NK-92 (cell line): ENCODE measurements around the gene CFAP77.
"Not testable (repeated sequence)": the region's sequence is repeated elsewhere in the genome, so short reads cannot be mapped to it uniquely, and the experiment has no call there.

Source experiments
- DNase-seq: peaks from one replicate; lab custom pipeline; 2025; ENCODE audit not compliant: unreplicated experiment; lab: John Stamatoyannopoulos, UW

The CFAP77 gene

GRCh38 chr9:132409828-132410528, at the start of gene CFAP77:
Gene CFAP77 (plus strand): TSS chr9:132410211. CDS start chr9:132410272, 61 bp downstream.
- DNase-seq = no peak

GRCh38 chr9:132364068-132364467, 45.9 kb upstream of the CFAP77 start:
- DNase-seq = no peak

GRCh38 chr9:132365986-132366385, 44.0 kb upstream of the CFAP77 start:
- DNase-seq = no peak

GRCh38 chr9:132366481-132366880, 43.5 kb upstream of the CFAP77 start:
- no peak for DNase-seq

- DNase-seq = no peak
Measured at GRCh38 chr9:132367613-132368313, 42.2 kb upstream of the CFAP77 start.

GRCh38 chr9:132369421-132369820, 40.6 kb upstream of the CFAP77 start:
- no peak for DNase-seq

- no peak for DNase-seq
Measured at GRCh38 chr9:132370592-132370991, 39.4 kb upstream of the CFAP77 start.

GRCh38 chr9:132372177-132373095, 37.6 kb upstream of the CFAP77 start:
- DNase-seq = no peak

- not testable (repeated sequence) for DNase-seq
Measured at GRCh38 chr9:132377769-132378168, 32.2 kb upstream of the CFAP77 start.

- DNase-seq = not testable (repeated sequence)
Measured at GRCh38 chr9:132378416-132378815, 31.6 kb upstream of the CFAP77 start.

GRCh38 chr9:132381966-132382541, 28.0 kb upstream of the CFAP77 start:
- no peak for DNase-seq

- DNase-seq = no peak
Measured at GRCh38 chr9:132383462-132383883, 26.5 kb upstream of the CFAP77 start.

GRCh38 chr9:132384376-132384775, 25.6 kb upstream of the CFAP77 start:
- no peak for DNase-seq

GRCh38 chr9:132387133-132387532, 22.9 kb upstream of the CFAP77 start:
- DNase-seq = no peak

- no peak for DNase-seq
Measured at GRCh38 chr9:132390966-132391365, 19.0 kb upstream of the CFAP77 start.

GRCh38 chr9:132391449-132391848, 18.6 kb upstream of the CFAP77 start:
- DNase-seq = no peak

GRCh38 chr9:132395560-132395959, 14.5 kb upstream of the CFAP77 start:
- DNase-seq = no peak

GRCh38 chr9:132401824-132402223, 8.2 kb upstream of the CFAP77 start:
- no peak for DNase-seq

GRCh38 chr9:132404228-132404881, 5.7 kb upstream of the CFAP77 start:
- no peak for DNase-seq

GRCh38 chr9:132406554-132407122, 3.4 kb upstream of the CFAP77 start, which contains the start of gene TTF1:
Gene TTF1 (minus strand): TSS chr9:132406840. CDS start chr9:132402821, 4,019 bp downstream.
- peak; percentile 69 for DNase-seq
